OCI-LY7 (cell line): ENCODE results near the gene SETD4. TPM values are rescaled to one million over a fixed set of nuclear protein-coding genes. Genes with fewer than 3 reads are reported as not detected.

Experiments used
- BruUV-seq: library from RNA; stranded (reverse); fragments of 400-500 nt; replicated peaks from 2 replicates; lab custom pipeline; 2021; lab: Mats Ljungman, UMichigan
- CTCF ChIA-PET: fragments of 300-600 bp; sonication (Branson Sonifier 250); formaldehyde crosslinking; loops from one replicate; lab custom pipeline; 2022; ENCODE audit warnings: antibody characterized with exemption; ENCODE audit not compliant: unreplicated experiment; lab: Charles Lee
- POLR2A ChIA-PET: fragments of 300-600 bp; sonication (Branson Sonifier 250); formaldehyde crosslinking; loops from one replicate; lab custom pipeline; 2022; ENCODE audit warnings: antibody characterized with exemption; lab: Charles Lee
- DNase-seq: peaks from one replicate; pipeline ENCODE4 v3.0.0-alpha.2; 2015; ENCODE audit warnings: low spot score
- H2AFZ ChIP-seq: fragments of 200-600 bp; sonication (generic), shearing (Covaris generic); 2 replicates; pipeline ENCODE4 v1.6.1; 2014; ENCODE audit warnings: mild to moderate bottlenecking, antibody characterized with exemption, low read length, moderate library complexity
- H3K27ac ChIP-seq: fragments of 200-600 bp; sonication (generic); 2 replicates; pipeline ENCODE4 v1.5.1; 2014; ENCODE audit warnings: mixed run types, low read depth, mild to moderate bottlenecking, moderate library complexity, low read length, inconsistent platforms; ENCODE audit not compliant: poor library complexity, severe bottlenecking
- H3K36me3 ChIP-seq: fragments of 200-600 bp; sonication (generic); 2 replicates; pipeline ENCODE4 v1.6.1; 2014; ENCODE audit warnings: mild to moderate bottlenecking, antibody characterized with exemption, low read length, moderate library complexity, mixed read lengths; ENCODE audit not compliant: insufficient read depth
- H3K4me1 ChIP-seq: fragments of 200-600 bp; sonication (generic); 2 replicates; pipeline ENCODE4 v1.5.1; 2014; ENCODE audit warnings: mild to moderate bottlenecking, low read length; ENCODE audit not compliant: insufficient read depth, poor library complexity, severe bottlenecking
- H3K4me2 ChIP-seq: fragments of 200-600 bp; sonication (generic); 2 replicates; pipeline ENCODE4 v1.6.1; 2014; ENCODE audit warnings: mild to moderate bottlenecking, low read length
- H3K4me3 ChIP-seq: fragments of 200-600 bp; sonication (generic); 2 replicates; pipeline ENCODE4 v1.5.1; 2014; ENCODE audit warnings: mild to moderate bottlenecking, low read depth, low read length; ENCODE audit not compliant: poor library complexity, severe bottlenecking
- H3K79me2 ChIP-seq: fragments of 200-600 bp; sonication (generic); 2 replicates; pipeline ENCODE4 v1.6.1; 2016; ENCODE audit warnings: low read depth, mild to moderate bottlenecking, low read length, moderate library complexity, mixed read lengths; ENCODE audit not compliant: insufficient read depth
- H3K9me2 ChIP-seq: fragments of 200-600 bp; sonication (generic); 2 replicates; pipeline ENCODE4 v1.6.1; 2016; ENCODE audit warnings: mild to moderate bottlenecking, low read length, mixed read lengths; ENCODE audit not compliant: insufficient read depth
- H3K9me3 ChIP-seq: fragments of 200-600 bp; sonication (generic); 2 replicates; pipeline ENCODE4 v1.6.1; 2014; ENCODE audit warnings: mild to moderate bottlenecking, mixed run types, low read length, mixed read lengths
- H4K20me1 ChIP-seq: fragments of 200-600 bp; sonication (generic); 2 replicates; pipeline ENCODE4 v1.6.1; 2014; ENCODE audit warnings: mild to moderate bottlenecking, antibody characterized with exemption, low read length, moderate library complexity, mixed read lengths; ENCODE audit not compliant: insufficient read depth
- EZH2phosphoT487 ChIP-seq: fragments of 200-600 bp; sonication (generic); IDR thresholded peaks from 2 replicates; pipeline ENCODE4 v1.6.1; 2018; ENCODE audit warnings: low read depth, borderline replicate concordance, mild to moderate bottlenecking, mixed run types, antibody characterized with exemption, low read length, moderate library complexity, mixed read lengths
- intact Hi-C: fragments of 100-400 bp; cut with micrococcal nuclease; formaldehyde crosslinking; loops from one replicate; pipeline ENCODE4 v1.10.0; 2022; ENCODE audit not compliant: unreplicated experiment
- total RNA-seq, 2 experiments: library from RNA; depleted of rRNA in 1 of 2; stranded (reverse); fragments of >200 nt in 1 of 2; shearing (Covaris generic) in 1 of 2; gene quantifications; 2 replicates each; pipeline ENCODE4 v1.2.3, GENCODE V29; 2014 to 2022
- TF ChIP-seq, protein P1 (sequence below): fragments of 200-600 bp; sonication (generic); conservative IDR thresholded peaks from 2 replicates; pipeline ENCODE4 v1.5.1; 2014; ENCODE audit warnings: mild to moderate bottlenecking, antibody characterized with exemption, low read length, moderate library complexity, mixed read lengths

The SETD4 gene
- total RNA-seq, 2 experiments from 2014 or later = 19.1 to 28.1 TPM

- no peaks in the 10 kb centered on the region; the same call in 1 of the 2 replicates for H3K36me3 ChIP-seq
- peaks cover 5% of the 10 kb centered on the region for H3K4me1 ChIP-seq
- TF ChIP-seq, protein P1, sequence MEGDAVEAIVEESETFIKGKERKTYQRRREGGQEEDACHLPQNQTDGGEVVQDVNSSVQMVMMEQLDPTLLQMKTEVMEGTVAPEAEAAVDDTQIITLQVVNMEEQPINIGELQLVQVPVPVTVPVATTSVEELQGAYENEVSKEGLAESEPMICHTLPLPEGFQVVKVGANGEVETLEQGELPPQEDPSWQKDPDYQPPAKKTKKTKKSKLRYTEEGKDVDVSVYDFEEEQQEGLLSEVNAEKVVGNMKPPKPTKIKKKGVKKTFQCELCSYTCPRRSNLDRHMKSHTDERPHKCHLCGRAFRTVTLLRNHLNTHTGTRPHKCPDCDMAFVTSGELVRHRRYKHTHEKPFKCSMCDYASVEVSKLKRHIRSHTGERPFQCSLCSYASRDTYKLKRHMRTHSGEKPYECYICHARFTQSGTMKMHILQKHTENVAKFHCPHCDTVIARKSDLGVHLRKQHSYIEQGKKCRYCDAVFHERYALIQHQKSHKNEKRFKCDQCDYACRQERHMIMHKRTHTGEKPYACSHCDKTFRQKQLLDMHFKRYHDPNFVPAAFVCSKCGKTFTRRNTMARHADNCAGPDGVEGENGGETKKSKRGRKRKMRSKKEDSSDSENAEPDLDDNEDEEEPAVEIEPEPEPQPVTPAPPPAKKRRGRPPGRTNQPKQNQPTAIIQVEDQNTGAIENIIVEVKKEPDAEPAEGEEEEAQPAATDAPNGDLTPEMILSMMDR = no peak
- no peak for TF ChIP-seq EZH2phosphoT487
- no peaks in the 10 kb centered on the region for H4K20me1 ChIP-seq
- no peaks in the 10 kb centered on the region for H3K79me2 ChIP-seq
- no peak overlapping the region for H3K4me3 ChIP-seq
- no peaks in the 10 kb centered on the region for H3K9me3 ChIP-seq
- peak overlapping the region; percentile 50; the same call in 1 of the 2 replicates for H2AFZ ChIP-seq
- no peak for DNase-seq
- H3K27ac ChIP-seq = no peak overlapping the region
- ChIA-PET CTCF (no interaction called here), POLR2A (interaction anchor here (0.7 kb wide), 2 partner anchors 525 to 1138 kb away, joined by 3 to 8 read pairs; no protein-coding TSS in a partner anchor)
- no peaks in the 10 kb centered on the region for H3K9me2 ChIP-seq
- intact Hi-C loops = no loop called here
- BruUV-seq = no TSS peak
- no peak overlapping the region; the same call in 1 of the 2 replicates for H3K4me2 ChIP-seq
These were observed 29.6 kb downstream of the SETD4 start for GRCh38 chr21:36030581-36031189.

DNA sequence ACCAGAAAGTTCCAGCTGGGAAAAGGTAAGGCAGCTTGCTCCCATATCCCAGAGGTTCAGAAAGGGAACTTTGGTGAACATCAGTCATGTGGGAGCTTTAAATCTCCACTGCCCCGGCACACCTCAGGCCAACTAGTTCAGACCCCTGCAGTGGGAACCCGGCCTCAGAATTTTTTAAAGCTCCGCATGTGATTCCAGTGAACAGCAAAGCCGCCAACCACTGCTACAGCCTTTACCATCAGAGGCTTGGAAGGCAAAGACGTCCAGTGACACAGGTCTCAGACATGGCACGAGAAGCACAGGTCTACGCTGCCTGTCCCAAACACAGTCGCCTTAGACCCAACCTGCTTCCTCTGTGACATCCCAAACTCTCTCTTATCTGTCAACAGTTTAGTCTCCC, 31.0 kb downstream of the SETD4 start:
- ChIA-PET POLR2A (no interaction called here), CTCF (interaction anchor here (0.8 to 1.0 kb wide), 2 partner anchors 13 to 84 kb away, joined by 3 to 4 read pairs; no protein-coding TSS in a partner anchor)
- Histone ChIP-seq H3K36me3 (no peaks in the 10 kb centered on the region), H3K27ac (no peak overlapping the region), H3K4me2 (no peak overlapping the region), H3K4me1 (peaks cover 5% of the 10 kb centered on the region), H3K9me2 (no peaks in the 10 kb centered on the region), H3K79me2 (no peaks in the 10 kb centered on the region), H2AFZ (no peak overlapping the region), H3K4me3 (no peak overlapping the region), H3K9me3 (no peaks in the 10 kb centered on the region), H4K20me1 (no peaks in the 10 kb centered on the region)
- intact Hi-C loops = loop anchor here (5.0 to 10.0 kb wide), 2 partner anchors 187 to 625 kb away; no protein-coding TSS in a partner anchor
- DNase-seq = no peak
- TF ChIP-seq, protein P1 = no peak
- TF ChIP-seq EZH2phosphoT487 = no peak
- BruUV-seq = no TSS peak
